ENCODE data around the gene MYO5A.

DNA sequence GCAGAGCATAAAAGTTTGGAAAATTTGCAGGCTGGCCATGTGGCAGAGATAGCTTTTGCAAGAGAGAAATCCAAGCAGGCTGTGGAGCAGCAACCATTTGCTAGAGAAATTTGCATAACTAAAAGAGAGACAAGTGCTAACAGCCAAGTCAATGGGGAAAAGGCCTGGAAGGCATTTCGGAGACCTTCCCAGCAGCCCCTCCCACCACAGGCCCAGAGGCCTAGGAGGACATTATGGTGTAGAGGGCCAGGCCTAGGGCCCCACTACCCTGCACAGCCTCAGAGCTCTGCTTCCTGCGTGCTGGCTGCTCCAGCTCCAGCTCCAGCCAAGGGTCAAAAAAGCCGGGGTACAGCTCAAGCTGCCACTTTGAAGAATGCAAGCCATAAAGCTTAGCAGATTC, 82.7 kb downstream of the MYO5A start:
- TF ChIP-seq TAF1 (IDR thresholded peaks at IDR 0.05; ENCODE audit: low read depth, low read length) (no peak), POLR2A (IDR thresholded peaks at IDR 0.05; ENCODE audit: low read depth, low read length) (no peak), POLR2AphosphoS5 (IDR thresholded peaks at IDR 0.05; ENCODE audit: low read depth, low read length) (no peak), SPI1 (IDR thresholded peaks at IDR 0.05; ENCODE audit: low read depth, low read length) (no peak), PAX5 (IDR thresholded peaks at IDR 0.05; ENCODE audit: insufficient read depth, low read length, severe bottlenecking) (no peak)
